Parathyroid adenoma (tissue), 2 donors: ENCODE data around the gene SLC30A10.
"Not testable (repeated sequence)": the region's sequence is repeated elsewhere in the genome, so short reads cannot be mapped to it uniquely, and the experiment has no call there.

Source experiments
- H2AFZ ChIP-seq: fragments of 300-600 bp; sonication (generic); one replicate; pipeline ENCODE4 v1.7.0; 2017; ENCODE audit warnings: antibody characterized with exemption, mild to moderate bottlenecking
- H3K27ac ChIP-seq: fragments of 300-600 bp; sonication (generic); one replicate; pipeline ENCODE4 v1.7.0; 2017
- H3K27me3 ChIP-seq: fragments of 300-600 bp; sonication (generic); one replicate; pipeline ENCODE4 v1.7.0; 2017; ENCODE audit warnings: low read length; ENCODE audit not compliant: control insufficient read depth, insufficient read depth
- H3K36me3 ChIP-seq: fragments of 300-600 bp; sonication (generic); one replicate; pipeline ENCODE4 v1.7.0; 2017; ENCODE audit warnings: low read length; ENCODE audit not compliant: control insufficient read depth, insufficient read depth
- H3K4me1 ChIP-seq: fragments of 300-600 bp; sonication (generic); one replicate; pipeline ENCODE4 v1.7.0; 2017; ENCODE audit warnings: control low read depth
- H3K4me2 ChIP-seq: fragments of 300-600 bp; sonication (generic); one replicate; pipeline ENCODE4 v1.7.0; 2017; ENCODE audit warnings: low read length
- H3K4me3 ChIP-seq: fragments of 300-600 bp; sonication (generic); one replicate; pipeline ENCODE4 v1.7.0; 2017; ENCODE audit warnings: low read depth, low read length
- H3K79me2 ChIP-seq: fragments of 300-600 bp; sonication (generic); one replicate; pipeline ENCODE4 v1.7.0; 2017; ENCODE audit warnings: control low read depth
- H3K9ac ChIP-seq: fragments of 300-600 bp; sonication (generic); one replicate; pipeline ENCODE4 v1.7.0; 2017; ENCODE audit warnings: mild to moderate bottlenecking
- H3K9me3 ChIP-seq: fragments of 300-600 bp; sonication (generic); one replicate; pipeline ENCODE4 v1.7.0; 2017; ENCODE audit warnings: low read length; ENCODE audit not compliant: control insufficient read depth
- CTCF ChIP-seq: fragments of 300-600 bp; sonication (generic); IDR thresholded peaks from one replicate; pipeline ENCODE4 v1.7.0; 2017; ENCODE audit warnings: antibody characterized with exemption, mild to moderate bottlenecking
- donor health status: primary hyperparathyroidism.

Gene SLC30A10

DNA sequence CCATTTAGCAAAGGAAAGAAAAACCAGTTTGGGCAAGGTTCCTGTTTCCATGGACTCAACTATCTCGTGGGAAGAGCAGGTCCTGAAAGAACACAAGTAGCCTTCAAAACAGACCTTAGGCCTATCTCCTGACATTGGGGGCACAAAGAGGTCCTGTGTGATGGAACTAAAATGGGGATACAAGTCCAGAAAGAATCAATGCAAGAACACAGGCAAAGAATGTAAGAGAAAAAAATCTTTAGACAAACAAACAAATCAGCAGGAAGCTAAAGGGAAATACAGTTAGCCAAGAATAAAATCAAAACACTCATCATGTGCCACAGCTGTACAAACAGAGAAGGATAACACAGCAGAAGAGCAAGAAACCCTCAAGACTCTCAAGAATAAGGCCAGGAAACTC, 28.2 kb downstream of the SLC30A10 start:
- Histone ChIP-seq H3K9me3 (no peaks in the 10 kb centered on the region), H3K27ac (no peak overlapping the region), H3K79me2 (no peaks in the 10 kb centered on the region)

GRCh38 chr1:219898375-219898774, 30.0 kb downstream of the SLC30A10 start:
- Histone ChIP-seq H3K79me2 (no peaks in the 10 kb centered on the region), H3K27ac (no peak overlapping the region), H3K9ac (no peak overlapping the region), H2AFZ (no peak overlapping the region), H3K4me1 (no peaks in the 10 kb centered on the region), H3K27me3 (no peaks in the 10 kb centered on the region), H3K9me3 (no peaks in the 10 kb centered on the region), H3K4me3 (no peak overlapping the region), H3K36me3 (no peaks in the 10 kb centered on the region), H3K4me2 (no peak overlapping the region)
- TF ChIP-seq CTCF, result no peak

More for the DNA sequence above, 28.2 kb downstream of the SLC30A10 start:
- no peak overlapping the region for H3K4me3 ChIP-seq
- no peaks in the 10 kb centered on the region for H3K27me3 ChIP-seq
- no peaks in the 10 kb centered on the region for H3K36me3 ChIP-seq
- no peak for TF ChIP-seq CTCF
- no peak overlapping the region for H3K9ac ChIP-seq
- no peak overlapping the region for H3K4me2 ChIP-seq
- H3K4me1 ChIP-seq, result no peaks in the 10 kb centered on the region
- H2AFZ ChIP-seq, result no peak overlapping the region

DNA sequence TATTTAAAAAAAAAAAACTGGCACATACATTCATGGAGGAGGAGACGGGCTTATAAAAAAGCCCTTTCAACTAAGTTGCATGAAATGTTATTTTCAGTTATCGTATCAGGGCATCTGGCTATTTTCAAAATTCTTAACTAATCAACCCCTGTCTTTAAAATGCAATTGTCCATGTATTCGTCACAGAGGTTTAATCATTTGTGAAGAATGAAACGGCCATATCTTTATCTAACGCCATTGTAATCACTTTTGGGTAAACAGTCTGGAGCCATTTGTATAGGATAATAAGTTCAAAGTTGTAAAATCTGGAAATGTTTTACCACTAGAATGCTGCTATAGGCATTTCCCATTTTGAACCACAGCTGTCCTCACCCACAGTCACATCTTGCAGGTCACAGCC, 30.4 kb downstream of the SLC30A10 start:
- Histone ChIP-seq H2AFZ (no peak overlapping the region), H3K36me3 (no peaks in the 10 kb centered on the region), H3K79me2 (no peaks in the 10 kb centered on the region), H3K27ac (no peak overlapping the region), H3K9ac (no peak overlapping the region), H3K27me3 (no peaks in the 10 kb centered on the region), H3K9me3 (no peaks in the 10 kb centered on the region), H3K4me2 (no peak overlapping the region), H3K4me3 (no peak overlapping the region), H3K4me1 (no peaks in the 10 kb centered on the region)
- no peak for TF ChIP-seq CTCF

DNA sequence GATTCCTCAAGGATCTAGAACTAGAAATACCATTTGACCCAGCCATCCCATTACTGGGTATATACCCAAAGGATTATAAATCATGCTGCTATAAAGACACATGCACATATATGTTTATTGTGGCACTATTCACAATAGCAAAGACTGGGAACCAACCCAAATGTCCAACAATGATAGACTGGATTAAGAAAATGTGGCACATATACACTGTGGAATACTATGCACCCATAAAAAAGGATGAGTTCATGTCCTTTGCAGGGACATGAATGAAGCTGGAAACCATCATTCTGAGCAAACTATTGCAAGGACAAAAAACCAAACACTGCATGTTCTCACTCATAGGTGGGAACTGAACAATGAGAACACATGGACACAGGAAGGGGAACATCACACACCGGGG, 36.1 kb downstream of the SLC30A10 start:
- not testable (repeated sequence) for H3K9ac ChIP-seq, H3K27ac ChIP-seq, H3K4me3 ChIP-seq, H3K27me3 ChIP-seq, H3K4me1 ChIP-seq, H3K36me3 ChIP-seq, H3K9me3 ChIP-seq, H3K79me2 ChIP-seq, H3K4me2 ChIP-seq, H2AFZ ChIP-seq

GRCh38 chr1:219891846-219892245, 36.5 kb downstream of the SLC30A10 start:
- not testable (repeated sequence) for H3K4me3 ChIP-seq, H3K4me2 ChIP-seq, H3K9me3 ChIP-seq, H2AFZ ChIP-seq, H3K9ac ChIP-seq, H3K4me1 ChIP-seq, H3K27me3 ChIP-seq, H3K36me3 ChIP-seq, H3K27ac ChIP-seq, H3K79me2 ChIP-seq

- not testable (repeated sequence) for H3K27me3 ChIP-seq, H3K9me3 ChIP-seq, H3K9ac ChIP-seq, H3K4me1 ChIP-seq, H3K36me3 ChIP-seq, H3K79me2 ChIP-seq, H3K4me3 ChIP-seq, H3K4me2 ChIP-seq, H2AFZ ChIP-seq, H3K27ac ChIP-seq
Observed at GRCh38 chr1:219888667-219889066, 39.7 kb downstream of the SLC30A10 start.
